ENCODE data around the gene WEE2.

WEE2 gene

DNA sequence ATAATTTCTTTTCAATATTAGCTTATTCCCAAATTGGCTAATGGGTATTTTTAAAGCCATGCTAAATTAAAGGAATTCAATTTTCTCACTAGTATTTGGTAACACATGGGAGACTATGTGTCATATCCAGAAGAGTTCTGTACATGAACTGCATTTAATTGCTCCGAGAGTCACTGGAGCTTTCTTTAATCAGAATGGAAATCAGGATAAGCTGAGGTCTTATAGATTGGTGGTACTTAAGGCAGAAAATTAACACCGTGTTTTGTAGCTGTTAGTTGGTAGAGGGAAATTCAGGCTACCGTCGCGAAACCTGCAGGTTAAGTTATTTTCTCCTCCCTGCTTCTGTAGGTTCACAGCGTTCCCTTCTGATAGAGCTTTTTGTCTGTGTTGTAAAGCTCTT, at the start of gene WEE2:
TSS of gene WEE2 (plus strand) at position 3 of the 400 bp plus-strand sequence. CDS start 406 bp downstream, outside the sequence.
- DNase-seq, result no peak
- ATAC-seq (replicated peaks), result no peak
- Mint-ChIP-seq H3K27ac (no peak within 1 kb of the TSS), H3K36me3 (no peaks in the 10 kb centered on the region), H3K4me1 (peaks cover 0 to 3% of the 10 kb centered on the region in 2 donors), H3K27me3 (no peaks in the 10 kb centered on the region), H3K9me3 (no peaks in the 10 kb centered on the region), H3K4me3 (no peak within 1 kb of the TSS)

GRCh38 chr7:141659501-141659900, 48.7 kb upstream of the WEE2 start:
- H3K4me1 Mint-ChIP-seq, result peaks cover 15 to 27% of the 10 kb centered on the region in 2 donors
- H3K36me3 Mint-ChIP-seq, result peaks cover 27 to 45% of the 10 kb centered on the region in 2 donors
- no peak for ATAC-seq (replicated peaks)
- no peaks in the 10 kb centered on the region for H3K27me3 Mint-ChIP-seq
- no peaks in the 10 kb centered on the region for H3K9me3 Mint-ChIP-seq
- DNase-seq, result no peak
- H3K4me3 Mint-ChIP-seq, result no peak overlapping the region
- peak overlapping the region; percentile 70 for H3K27ac Mint-ChIP-seq

DNA sequence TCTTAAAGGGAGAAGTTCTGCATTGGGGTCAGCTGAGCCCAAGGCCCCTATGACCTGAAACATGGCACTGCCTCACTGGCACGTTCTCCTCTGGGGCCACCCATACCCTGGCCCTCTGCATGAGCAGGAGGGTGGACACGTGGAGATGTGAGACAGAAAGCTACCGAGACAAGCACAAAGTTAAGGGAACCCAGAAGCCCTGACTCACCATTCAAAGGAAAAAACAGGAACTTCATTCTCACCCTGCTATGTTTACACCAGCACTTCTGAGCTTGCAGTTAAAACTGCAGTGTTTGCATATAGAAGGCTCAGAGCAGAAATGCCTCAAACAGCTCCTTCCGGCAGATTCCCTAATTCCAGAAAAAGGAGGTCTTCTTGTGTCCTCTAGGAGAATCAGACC, 47.9 kb upstream of the WEE2 start:
- ATAC-seq (replicated peaks) (peak; percentile 69 to 79), DNase-seq (no peak)
- H3K4me3 Mint-ChIP-seq, result no peak overlapping the region
- peak overlapping the region; percentile 83 for H3K27ac Mint-ChIP-seq
- peaks cover 28 to 39% of the 10 kb centered on the region in 2 donors for H3K36me3 Mint-ChIP-seq
- no peaks in the 10 kb centered on the region for H3K27me3 Mint-ChIP-seq
- peaks cover 14 to 24% of the 10 kb centered on the region in 2 donors for H3K4me1 Mint-ChIP-seq
- H3K9me3 Mint-ChIP-seq, result no peaks in the 10 kb centered on the region

GRCh38 chr7:141663081-141663849, 44.9 kb upstream of the WEE2 start:
- H3K27me3 Mint-ChIP-seq, result no peaks in the 10 kb centered on the region
- H3K4me1 Mint-ChIP-seq, result peaks cover 14 to 24% of the 10 kb centered on the region in 2 donors
- H3K36me3 Mint-ChIP-seq, result peaks cover 35 to 46% of the 10 kb centered on the region in 2 donors
- DNase-seq, result no peak
- peak; percentile 47 to 55 for ATAC-seq (replicated peaks)
- peak overlapping the region; percentile 85 for H3K27ac Mint-ChIP-seq
- peak overlapping the region in 1 of 2 donors; percentile 8 for H3K4me3 Mint-ChIP-seq
- no peaks in the 10 kb centered on the region for H3K9me3 Mint-ChIP-seq

DNA sequence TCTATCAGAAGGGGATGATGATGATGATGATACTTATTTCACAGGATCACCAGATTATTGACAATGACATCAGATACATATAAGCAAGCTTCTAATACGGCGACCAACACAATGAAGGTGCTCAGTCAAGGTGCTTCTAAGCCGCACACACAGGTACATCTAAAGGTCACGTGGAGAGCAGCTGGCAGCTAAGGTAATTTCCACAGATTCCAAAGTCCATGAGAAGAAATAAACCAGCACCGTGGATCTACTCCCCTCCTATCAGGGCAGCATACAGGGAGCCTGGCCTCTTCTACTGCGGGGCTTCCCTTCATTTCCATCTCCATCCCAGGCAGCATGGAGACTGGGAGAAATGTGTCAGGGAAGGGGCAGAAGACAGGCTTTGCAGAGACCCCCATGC, 43.7 kb upstream of the WEE2 start:
- ATAC-seq (replicated peaks) (no peak), DNase-seq (no peak)
- Mint-ChIP-seq H3K4me1 (peaks cover 14 to 24% of the 10 kb centered on the region in 2 donors), H3K27me3 (no peaks in the 10 kb centered on the region), H3K9me3 (no peaks in the 10 kb centered on the region), H3K27ac (no peak overlapping the region), H3K4me3 (no peak overlapping the region), H3K36me3 (peaks cover 35 to 52% of the 10 kb centered on the region in 2 donors)

GRCh38 chr7:141665208-141666035, 42.7 kb upstream of the WEE2 start:
- Mint-ChIP-seq H3K9me3 (no peaks in the 10 kb centered on the region), H3K27ac (peak overlapping the region; percentile 65), H3K4me1 (peaks cover 8 to 16% of the 10 kb centered on the region in 2 donors), H3K36me3 (peaks cover 30 to 47% of the 10 kb centered on the region in 2 donors), H3K27me3 (no peaks in the 10 kb centered on the region), H3K4me3 (no peak overlapping the region)
- no peak for ATAC-seq (replicated peaks)
- DNase-seq, result no peak

- no peaks in the 10 kb centered on the region for H3K9me3 Mint-ChIP-seq
- no peak overlapping the region for H3K27ac Mint-ChIP-seq
- peaks cover 28 to 44% of the 10 kb centered on the region in 2 donors for H3K36me3 Mint-ChIP-seq
- DNase-seq (no peak), ATAC-seq (replicated peaks) (no peak)
- no peak overlapping the region for H3K4me3 Mint-ChIP-seq
- H3K27me3 Mint-ChIP-seq, result no peaks in the 10 kb centered on the region
- peaks cover 6 to 12% of the 10 kb centered on the region in 2 donors for H3K4me1 Mint-ChIP-seq
Observed at GRCh38 chr7:141666071-141666470, 42.1 kb upstream of the WEE2 start.

DNA sequence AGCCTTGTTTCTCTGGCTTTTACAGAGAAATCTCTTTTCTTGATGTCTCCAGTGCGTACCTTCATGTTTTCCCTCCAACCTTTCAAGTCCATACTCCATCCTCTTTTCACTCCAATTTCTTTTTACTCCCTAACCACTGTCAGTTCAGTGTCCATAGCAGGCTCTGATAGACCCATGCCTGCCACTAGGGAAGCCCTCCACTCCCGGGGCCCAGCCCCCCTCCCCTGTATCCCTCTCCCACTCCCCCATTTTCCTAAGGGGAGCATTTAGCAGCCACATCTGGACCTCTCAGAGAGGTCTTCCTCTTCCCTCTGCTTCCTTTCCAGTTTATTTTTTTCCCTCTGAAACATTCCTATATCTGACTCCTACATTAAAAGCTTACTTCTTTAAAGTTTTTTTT, 39.3 kb upstream of the WEE2 start:
- H3K9me3 Mint-ChIP-seq, result peaks cover 0 to 2% of the 10 kb centered on the region in 2 donors
- H3K36me3 Mint-ChIP-seq, result peaks cover 26 to 51% of the 10 kb centered on the region in 2 donors
- ATAC-seq (replicated peaks), result no peak
- no peak for DNase-seq
- peaks cover 0 to 3% of the 10 kb centered on the region in 2 donors for H3K4me1 Mint-ChIP-seq
- no peaks in the 10 kb centered on the region for H3K27me3 Mint-ChIP-seq
- H3K4me3 Mint-ChIP-seq, result no peak overlapping the region
- H3K27ac Mint-ChIP-seq, result peak overlapping the region; percentile 28

- Mint-ChIP-seq H3K27ac (no peak overlapping the region), H3K27me3 (no peaks in the 10 kb centered on the region), H3K36me3 (peaks cover 19 to 46% of the 10 kb centered on the region in 2 donors), H3K4me3 (no peak overlapping the region), H3K4me1 (peaks cover 3 to 17% of the 10 kb centered on the region in 2 donors), H3K9me3 (peaks cover 0 to 2% of the 10 kb centered on the region in 2 donors)
- DNase-seq, result no peak
- ATAC-seq (replicated peaks), result no peak
Observed at GRCh38 chr7:141671705-141672496, 36.3 kb upstream of the WEE2 start.

GRCh38 chr7:141673346-141673745, 34.8 kb upstream of the WEE2 start:
- no peak overlapping the region for H3K27ac Mint-ChIP-seq
- H3K36me3 Mint-ChIP-seq, result peaks cover 19 to 38% of the 10 kb centered on the region in 2 donors
- H3K9me3 Mint-ChIP-seq, result peaks cover 0 to 2% of the 10 kb centered on the region in 2 donors

DNA sequence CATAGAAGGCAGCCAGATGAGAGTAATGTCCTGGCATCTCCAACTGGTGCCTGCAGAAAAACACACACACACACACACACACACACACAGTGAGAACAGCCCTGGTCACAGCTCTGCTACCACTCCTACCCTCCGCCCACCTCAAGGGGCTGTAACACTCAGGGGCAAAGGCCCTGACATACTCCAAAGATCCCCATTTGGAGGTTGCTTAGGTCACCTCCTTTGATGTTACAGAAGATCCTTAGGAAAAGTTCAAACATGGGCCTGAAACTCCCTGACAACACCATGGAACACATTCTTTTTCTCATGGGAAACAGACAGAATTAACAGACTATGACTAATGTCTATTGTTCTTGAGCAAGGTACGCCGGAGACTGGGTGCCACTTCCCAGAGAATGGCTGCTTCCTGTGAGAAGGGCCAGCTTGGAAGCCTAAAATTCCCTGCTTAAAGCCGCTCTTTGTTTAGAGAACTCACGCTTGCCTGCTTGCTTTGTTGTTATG, 33.9 kb upstream of the WEE2 start:
- H3K4me3 Mint-ChIP-seq, result no peak overlapping the region
- H3K27me3 Mint-ChIP-seq, result no peaks in the 10 kb centered on the region
- no peak for DNase-seq
- peaks cover 3 to 17% of the 10 kb centered on the region in 2 donors for H3K4me1 Mint-ChIP-seq
- peaks cover 18 to 31% of the 10 kb centered on the region in 2 donors for H3K36me3 Mint-ChIP-seq
- peak overlapping the region; percentile 16 for H3K27ac Mint-ChIP-seq
- H3K9me3 Mint-ChIP-seq, result peaks cover 0 to 2% of the 10 kb centered on the region in 2 donors
- ATAC-seq (replicated peaks), result no peak

More at GRCh38 chr7:141673346-141673745, 34.8 kb upstream of the WEE2 start:
- H3K4me3 Mint-ChIP-seq, result no peak overlapping the region
- H3K27me3 Mint-ChIP-seq, result no peaks in the 10 kb centered on the region
- DNase-seq, result no peak
- H3K4me1 Mint-ChIP-seq, result peaks cover 3 to 17% of the 10 kb centered on the region in 2 donors
- ATAC-seq (replicated peaks), result no peak

GRCh38 chr7:141674702-141675101, 33.5 kb upstream of the WEE2 start:
- Mint-ChIP-seq H3K27ac (no peak overlapping the region), H3K9me3 (peaks cover 0 to 2% of the 10 kb centered on the region in 2 donors), H3K36me3 (peaks cover 18 to 31% of the 10 kb centered on the region in 2 donors), H3K4me3 (no peak overlapping the region), H3K27me3 (no peaks in the 10 kb centered on the region), H3K4me1 (peaks cover 3 to 17% of the 10 kb centered on the region in 2 donors)
- peak in 1 of 2 donors; percentile 31 for ATAC-seq (replicated peaks)
- DNase-seq, result no peak

GRCh38 chr7:141675436-141676215, 32.5 kb upstream of the WEE2 start:
- ATAC-seq (replicated peaks), result peak; percentile 65 to 66
- DNase-seq, result no peak
- H3K4me3 Mint-ChIP-seq, result no peak overlapping the region
- H3K27ac Mint-ChIP-seq, result no peak overlapping the region
- peaks cover 21 to 34% of the 10 kb centered on the region in 2 donors for H3K36me3 Mint-ChIP-seq
- no peaks in the 10 kb centered on the region for H3K27me3 Mint-ChIP-seq
- peaks cover 0 to 2% of the 10 kb centered on the region in 2 donors for H3K9me3 Mint-ChIP-seq
- H3K4me1 Mint-ChIP-seq, result peaks cover 6 to 21% of the 10 kb centered on the region in 2 donors
